IMR-90 (cell line): ENCODE data around the gene ITIH5. TPM values are rescaled to one million over a fixed set of nuclear protein-coding genes. Genes with fewer than 3 reads are reported as not detected.

ENCODE experiments used
- ATAC-seq: fragments of 200-7000 bp; cut with Tn5 transposase; 2 replicates; pipeline ENCODE4 v1.9.1; 2020; ENCODE audit warnings: low read depth, mild to moderate bottlenecking, moderate library complexity
- BruUV-seq: library from RNA; stranded (reverse); fragments of 400-500 nt; replicated peaks from 2 replicates; lab custom pipeline; 2021; lab: Mats Ljungman, UMichigan
- CTCF ChIA-PET: fragments of 300-600 bp; formaldehyde crosslinking; extraction: SDS; loops from one replicate; lab custom pipeline; 2021; ENCODE audit warnings: antibody characterized with exemption; lab: Yijun Ruan, JAX
- POLR2A ChIA-PET: fragments of 300-600 bp; sonication (Branson Sonifier 250); formaldehyde crosslinking; loops from one replicate; lab custom pipeline; 2022; ENCODE audit warnings: antibody characterized with exemption; ENCODE audit not compliant: unreplicated experiment; lab: Charles Lee
- DNase-seq: peaks from one replicate; pipeline ENCODE4 v3.0.0; 2013
- H2AFZ ChIP-seq: replicated peaks from 2 replicates; pipeline ENCODE3; 2013; ENCODE audit warnings: low read length, mild to moderate bottlenecking; ENCODE audit not compliant: poor library complexity
- H2AK5ac ChIP-seq: 2 replicates; pipeline ENCODE4 v1.6.1; 2013; ENCODE audit warnings: low read depth, low read length, inconsistent platforms
- H2AK9ac ChIP-seq: replicated peaks from 2 replicates; pipeline ENCODE3; 2013; ENCODE audit warnings: mild to moderate bottlenecking, low read depth, low read length, moderate library complexity; ENCODE audit not compliant: poor library complexity
- H2BK120ac ChIP-seq: 2 replicates; pipeline ENCODE4 v1.6.1; 2013; ENCODE audit warnings: low read depth, low read length, inconsistent platforms
- H2BK15ac ChIP-seq: 3 replicates; pipeline ENCODE4 v1.6.1; 2013; ENCODE audit warnings: low read depth, low read length, inconsistent platforms
- H2BK20ac ChIP-seq: 2 replicates; pipeline ENCODE4 v1.6.1; 2013; ENCODE audit warnings: low read depth, mild to moderate bottlenecking, inconsistent platforms, low read length, moderate library complexity
- H2BK5ac ChIP-seq: 2 replicates; pipeline ENCODE4 v1.6.1; 2013; ENCODE audit warnings: mild to moderate bottlenecking, low read depth, low read length, inconsistent platforms; ENCODE audit not compliant: poor library complexity, severe bottlenecking
- H3K14ac ChIP-seq: replicated peaks from 2 replicates; pipeline ENCODE4 v1.6.1; 2013; ENCODE audit warnings: low read depth, low read length, inconsistent platforms
- H3K18ac ChIP-seq: 2 replicates; pipeline ENCODE4 v1.6.1; 2013; ENCODE audit warnings: low read depth, low read length, control low read depth
- H3K23ac ChIP-seq: 2 replicates; pipeline ENCODE4 v1.6.1; 2013; ENCODE audit warnings: low read depth, low read length, inconsistent platforms
- H3K27ac ChIP-seq: 2 replicates; pipeline ENCODE4 v1.5.1; 2013; ENCODE audit warnings: mild to moderate bottlenecking, control low read depth, low read length; ENCODE audit not compliant: insufficient read depth
- H3K27me3 ChIP-seq: 2 replicates; pipeline ENCODE4 v1.6.1; 2013; ENCODE audit warnings: low read length; ENCODE audit not compliant: control insufficient read depth, insufficient read depth
- H3K36me3 ChIP-seq: 2 replicates; pipeline ENCODE4 v1.6.1; 2013; ENCODE audit warnings: low read length, mixed read lengths; ENCODE audit not compliant: control insufficient read depth, insufficient read depth
- H3K4ac ChIP-seq: 2 replicates; pipeline ENCODE4 v1.6.1; 2013; ENCODE audit warnings: low read depth, low read length, inconsistent platforms
- H3K4me1 ChIP-seq: 2 replicates; pipeline ENCODE4 v1.6.1; 2013; ENCODE audit warnings: low read length, mixed read lengths; ENCODE audit not compliant: control insufficient read depth, insufficient read depth
- H3K4me2 ChIP-seq: 2 replicates; pipeline ENCODE4 v1.6.1; 2013; ENCODE audit warnings: low read depth, mild to moderate bottlenecking, control low read depth, low read length, moderate library complexity
- H3K4me3 ChIP-seq: 2 replicates; pipeline ENCODE4 v1.5.1; 2013; ENCODE audit warnings: low read depth, mild to moderate bottlenecking, control low read depth, low read length, moderate library complexity; ENCODE audit not compliant: insufficient read depth
- H3K56ac ChIP-seq: 2 replicates; pipeline ENCODE4 v1.6.1; 2013; ENCODE audit warnings: low read length, inconsistent platforms; ENCODE audit not compliant: insufficient read depth; ENCODE audit errors: extremely low read depth
- H3K79me1 ChIP-seq, 2 experiments: 2 replicates each; pipeline ENCODE4 v1.6.1; 2013; ENCODE audit warnings: low read length in 2 of 2, inconsistent platforms in 1 of 2, low read depth in 1 of 2
- H3K9ac ChIP-seq: 2 replicates; pipeline ENCODE4 v1.6.1; 2013; ENCODE audit warnings: low read depth, low read length, control low read depth
- H3K9me1 ChIP-seq: 2 replicates; pipeline ENCODE4 v1.6.1; 2013; ENCODE audit warnings: low read length, inconsistent platforms; ENCODE audit not compliant: insufficient read depth
- H3K9me3 ChIP-seq: 2 replicates; pipeline ENCODE4 v1.6.1; 2013; ENCODE audit warnings: low read length; ENCODE audit not compliant: control insufficient read depth, insufficient read depth
- H4K20me1 ChIP-seq: 2 replicates; pipeline ENCODE4 v1.6.1; 2013; ENCODE audit warnings: low read length, inconsistent platforms; ENCODE audit not compliant: insufficient read depth
- H4K5ac ChIP-seq: 2 replicates; pipeline ENCODE4 v1.6.1; 2013; ENCODE audit warnings: mild to moderate bottlenecking, low read depth, low read length, control low read depth
- H4K8ac ChIP-seq, 2 experiments: 2 replicates each; pipeline ENCODE4 v1.6.1; 2013; ENCODE audit warnings: low read depth in 2 of 2, low read length in 2 of 2, control low read depth in 1 of 2, inconsistent platforms in 1 of 2
- H4K91ac ChIP-seq: 2 replicates; pipeline ENCODE4 v1.6.1; 2013; ENCODE audit warnings: low read depth, low read length, inconsistent platforms; ENCODE audit not compliant: insufficient read depth
- BHLHE40 ChIP-seq: fragments of 150-350 bp; IDR thresholded peaks from 2 replicates; pipeline ENCODE4 v1.6.1; 2016; ENCODE audit warnings: mild to moderate bottlenecking, low read depth, low read length
- CEBPB ChIP-seq: IDR thresholded peaks from 2 replicates; pipeline ENCODE4 v1.6.1; 2012; ENCODE audit warnings: low read depth, low read length, improper control_type of control experiment
- CHD1 ChIP-seq: IDR thresholded peaks from 2 replicates; pipeline ENCODE4 v1.6.1; 2012; ENCODE audit warnings: low read depth, low read length, improper control_type of control experiment
- CTCF ChIP-seq: conservative IDR thresholded peaks from 2 replicates; pipeline ENCODE4 v1.5.1; 2012; ENCODE audit warnings: mild to moderate bottlenecking, low read depth, low read length, improper control_type of control experiment
- ELK1 ChIP-seq: fragments of 150-350 bp; IDR thresholded peaks from 2 replicates; pipeline ENCODE4 v1.6.1; 2016; ENCODE audit warnings: low read depth, mild to moderate bottlenecking, low read length, moderate library complexity, borderline replicate concordance
- FOS ChIP-seq: fragments of 150-350 bp; IDR thresholded peaks from 2 replicates; pipeline ENCODE4 v1.6.1; 2016; ENCODE audit warnings: low read depth, low read length
- MAFK ChIP-seq: IDR thresholded peaks from 2 replicates; pipeline ENCODE4 v1.6.1; 2012; ENCODE audit warnings: low read depth, low read length, improper control_type of control experiment
- MAZ ChIP-seq: IDR thresholded peaks from 2 replicates; pipeline ENCODE4 v1.6.1; 2012; ENCODE audit warnings: low read depth, mild to moderate bottlenecking, low read length, improper control_type of control experiment, moderate library complexity, borderline replicate concordance
- MXI1 ChIP-seq: IDR thresholded peaks from 2 replicates; pipeline ENCODE4 v1.6.1; 2012; ENCODE audit warnings: low read depth, mild to moderate bottlenecking, low read length, moderate library complexity, borderline replicate concordance
- POLR2A ChIP-seq: IDR thresholded peaks from 2 replicates; pipeline ENCODE4 v1.6.1; 2012; ENCODE audit warnings: mild to moderate bottlenecking, low read depth, low read length
- RAD21 ChIP-seq: IDR thresholded peaks from 2 replicates; pipeline ENCODE4 v1.6.1; 2012; ENCODE audit warnings: low read length, improper control_type of control experiment
- RCOR1 ChIP-seq: IDR thresholded peaks from 2 replicates; pipeline ENCODE4 v1.6.1; 2012; ENCODE audit warnings: mild to moderate bottlenecking, low read length, improper control_type of control experiment; ENCODE audit not compliant: insufficient replicate concordance
- RFX5 ChIP-seq: IDR thresholded peaks from 2 replicates; pipeline ENCODE4 v1.8.0; 2012; ENCODE audit warnings: low read depth, mild to moderate bottlenecking, low read length, moderate library complexity
- SMC3 ChIP-seq: fragments of 150-350 bp; IDR thresholded peaks from 2 replicates; pipeline ENCODE4 v1.6.1; 2016; ENCODE audit warnings: low read depth, mild to moderate bottlenecking, antibody characterized with exemption, low read length, moderate library complexity
- USF2 ChIP-seq: fragments of 150-350 bp; IDR thresholded peaks from 2 replicates; pipeline ENCODE4 v1.6.1; 2017; ENCODE audit warnings: mild to moderate bottlenecking, antibody characterized with exemption, low read length, low read depth
- WGBS, 2 experiments: methylation state at CpG; one replicate each; pipeline versions ENCODE4 v1.1.5 to v1.1.7; 2013; ENCODE audit warnings: missing lambda C conversion rate in 2 of 2; ENCODE audit not compliant: insufficient read length in 1 of 2; ENCODE audit errors: extremely low coverage in 2 of 2; 5-methylcytosine and 5-hydroxymethylcytosine counted together
- dilution Hi-C: fragments of 300-500 bp; cut with HindIII; formaldehyde crosslinking; loops from one replicate; pipeline ENCODE4 v1.14.3; 2018; ENCODE audit warnings: low sequenced_read_pairs; ENCODE audit not compliant: unreplicated experiment
- in situ Hi-C: fragments of 300-500 bp; cut with MboI; formaldehyde crosslinking; loops from 3 replicates; pipeline ENCODE4 v1.14.3; 2019; ENCODE audit warnings: low sequenced_read_pairs, inconsistent platforms, mixed read lengths
- intact Hi-C: fragments of 100-400 bp; cut with micrococcal nuclease; formaldehyde crosslinking; loops from 2 replicates; pipeline ENCODE4 v1.10.0; 2022
- polyA plus RNA-seq, 3 experiments: library from polyadenylated mRNA; depleted of rRNA; stranded (reverse); fragments of >200 nt; gene quantifications; 2 replicates each; pipeline ENCODE4 v1.2.3, GENCODE V29; 2012; ENCODE audit warnings: low replicate concordance in 1 of 3
- total RNA-seq: library from RNA; depleted of rRNA; stranded (reverse); fragments of >200 nt; gene quantifications from 2 replicates; pipeline ENCODE4 v1.2.3, GENCODE V29; 2012

ITIH5 gene
- total and polyA plus RNA-seq, 2 of the 4 experiments (the other 2 are of a cell fraction), result under 0.01 to 0.07 TPM

GRCh38 chr10:7553531-7553930, 113.2 kb downstream of the ITIH5 start:
- no peak overlapping the region for H2AK5ac ChIP-seq
- H3K23ac ChIP-seq, result no peak overlapping the region
- no TSS peak for BruUV-seq
- no peak overlapping the region for H3K18ac ChIP-seq
- H2BK120ac ChIP-seq, result no peak overlapping the region
- WGBS, 2 experiments, result 76% methylated on average over 5 of the region's 10 CpGs; no CpG with 5 or more reads in 1 of the 2 experiments
- CTCF ChIA-PET, result no interaction called here
- H4K8ac ChIP-seq, result no peak overlapping the region
- H3K79me1 ChIP-seq, result no peaks in the 10 kb centered on the region
- POLR2A ChIA-PET, result no interaction called here
- H3K4me2 ChIP-seq, result no peak overlapping the region
- no peak overlapping the region for H3K27ac ChIP-seq
- no peak overlapping the region for H4K91ac ChIP-seq
- H2AFZ ChIP-seq, result no peak overlapping the region
- H3K56ac ChIP-seq, result no peak overlapping the region
- no peaks in the 10 kb centered on the region for H3K9me1 ChIP-seq
- no peak for TF ChIP-seq RCOR1
- no peak for TF ChIP-seq BHLHE40
- TF ChIP-seq RFX5, result no peak
- no peak for TF ChIP-seq USF2
- TF ChIP-seq CTCF, result no peak
- TF ChIP-seq CEBPB, result no peak
- no peak for TF ChIP-seq ELK1
- TF ChIP-seq MAZ, result no peak
- TF ChIP-seq POLR2A, result no peak
- no peak for TF ChIP-seq SMC3
- no peak for TF ChIP-seq RAD21
- no peak for TF ChIP-seq CHD1
- TF ChIP-seq MXI1, result no peak
- no peak for TF ChIP-seq FOS
- TF ChIP-seq MAFK, result no peak
- intact Hi-C loops, result no loop called here
- H2AK9ac ChIP-seq, result no peak overlapping the region
- no peaks in the 10 kb centered on the region for H3K36me3 ChIP-seq
- H3K4me1 ChIP-seq, result no peaks in the 10 kb centered on the region
- dilution Hi-C loops, result no loop called here
- H2BK15ac ChIP-seq, result no peak overlapping the region
- in situ Hi-C loops, result no loop called here
- no peak overlapping the region for H4K5ac ChIP-seq
- H3K9ac ChIP-seq, result no peak overlapping the region
- no peak for DNase-seq
- no peak overlapping the region for H2BK5ac ChIP-seq
- no peak overlapping the region for H3K4me3 ChIP-seq
- peaks cover 2% of the 10 kb centered on the region; the same call in 1 of the 2 replicates for H3K9me3 ChIP-seq
- H4K20me1 ChIP-seq, result no peaks in the 10 kb centered on the region
- H3K4ac ChIP-seq, result no peak overlapping the region
- no peak overlapping the region for H3K14ac ChIP-seq
- H3K27me3 ChIP-seq, result peaks cover 2% of the 10 kb centered on the region; the same call in 1 of the 2 replicates
- H2BK20ac ChIP-seq, result no peak overlapping the region
- no peak for ATAC-seq
